HepG2 (cell line): ENCODE data around the gene CACNA1G. TPM values are rescaled to one million over a fixed set of nuclear protein-coding genes. Genes with fewer than 3 reads are reported as not detected.

Source experiments
- ATAC-seq: fragments of 200-7000 bp; cut with Tn5 transposase; 3 replicates; pipeline ENCODE4 v1.9.1; 2020; ENCODE audit warnings: mild to moderate bottlenecking, moderate library complexity
- BruUV-seq: library from RNA; stranded (reverse); fragments of 400-500 nt; replicated peaks from 2 replicates; lab custom pipeline; 2021; lab: Mats Ljungman, UMichigan
- CTCF ChIA-PET: fragments of 300-600 bp; formaldehyde crosslinking; extraction: SDS; loops from one replicate; lab custom pipeline; 2021; ENCODE audit warnings: low total read pairs, inconsistent platforms, low intra/inter-chr PET ratio; lab: Yijun Ruan, JAX
- POLR2A ChIA-PET: fragments of 350-600 bp; sonication (Branson Sonifier 250); formaldehyde crosslinking; loops from one replicate; lab custom pipeline; 2020; ENCODE audit warnings: antibody characterized with exemption, inconsistent platforms; lab: Yijun Ruan, JAX
- DNase-seq: peaks from one replicate; pipeline ENCODE4 v3.0.0-alpha.2; 2015; ENCODE audit warnings: low spot score
- FAIRE-seq: peaks from 3 replicates; lab custom pipeline; 2011; peaks lifted over from hg19 to GRCh38; lab: Jason Lieb, UNC
- H2AFZ ChIP-seq: one replicate; pipeline ENCODE4 v1.6.1; 2011; ENCODE audit warnings: low read length, inconsistent platforms
- H3K27ac ChIP-seq: fragments of 300-600 bp; 3 replicates; pipeline ENCODE4 v1.8.0; 2011; ENCODE audit warnings: mixed run types, mild to moderate bottlenecking, mixed read lengths, low read length, inconsistent platforms; ENCODE audit not compliant: insufficient read depth; ENCODE audit errors: extremely low read length
- H3K27me3 ChIP-seq, 2 experiments: fragments of 200-600 bp in 1 of 2; 2 replicates in 1 of 2; 3 replicates in 1 of 2; pipeline versions ENCODE4 v1.6.0 to v1.8.0; 2011; ENCODE audit warnings: low read length in 2 of 2, mild to moderate bottlenecking in 2 of 2, moderate library complexity in 2 of 2, inconsistent platforms in 1 of 2; ENCODE audit not compliant: insufficient read depth in 2 of 2, control insufficient read depth in 1 of 2
- H3K36me3 ChIP-seq, 2 experiments: fragments of 200-600 bp in 1 of 2; replicated peaks in 1 of 2; 2 replicates in 1 of 2; 3 replicates in 1 of 2; pipeline versions ENCODE4 v1.5.1 to v1.8.0; 2011; ENCODE audit warnings: low read length in 2 of 2, inconsistent platforms in 1 of 2; ENCODE audit not compliant: insufficient read depth in 2 of 2, control insufficient read depth in 1 of 2
- H3K4me1 ChIP-seq: 2 replicates; pipeline ENCODE4 v1.5.1; 2012; ENCODE audit warnings: low read length, inconsistent platforms; ENCODE audit not compliant: insufficient read depth
- H3K4me2 ChIP-seq: 2 replicates; pipeline ENCODE4 v1.6.0; 2011; ENCODE audit warnings: low read depth, low read length, inconsistent platforms
- H3K4me3 ChIP-seq, 3 experiments: fragments of 200-600 bp in 1 of 3; sonication (generic), shearing (Covaris generic) in 1 of 3; replicated peaks in 1 of 3; 2 replicates each; pipeline ENCODE4 v1.5.1; 2011 to 2016; ENCODE audit warnings: low read length in 3 of 3, inconsistent platforms in 2 of 3, low read depth in 2 of 3, mild to moderate bottlenecking in 2 of 3, control low read depth in 1 of 3, mixed read lengths in 1 of 3; ENCODE audit not compliant: insufficient read depth in 1 of 3
- H3K79me2 ChIP-seq: one replicate; pipeline ENCODE4 v1.6.1; 2011; ENCODE audit warnings: low read length, inconsistent platforms; ENCODE audit not compliant: insufficient read depth
- H3K9ac ChIP-seq: 2 replicates; pipeline ENCODE4 v1.6.0; 2011; ENCODE audit warnings: mild to moderate bottlenecking, low read depth, low read length, inconsistent platforms; ENCODE audit not compliant: insufficient read depth
- H3K9me3 ChIP-seq: 2 replicates; pipeline ENCODE4 v1.5.1; 2012; ENCODE audit warnings: mild to moderate bottlenecking, low read length
- H4K20me1 ChIP-seq: 2 replicates; pipeline ENCODE4 v1.6.0; 2011; ENCODE audit warnings: inconsistent platforms, mild to moderate bottlenecking, low read length, moderate library complexity; ENCODE audit not compliant: insufficient read depth
- CBX2 ChIP-seq, 2 experiments: fragments of 200-600 bp in 1 of 2; sonication (generic); formaldehyde crosslinking in 1 of 2; IDR thresholded peaks; 2 replicates each; pipeline versions ENCODE4 v1.7.0 to v1.8.1; 2018 to 2022; ENCODE audit warnings: low read depth in 2 of 2, low read length in 1 of 2, mild to moderate bottlenecking in 1 of 2, missing genetic modification reagents in 1 of 2
- CHD4 ChIP-seq: fragments of 200-600 bp; sonication (generic); IDR thresholded peaks from 2 replicates; pipeline ENCODE4 v1.7.0; 2017; ENCODE audit warnings: mild to moderate bottlenecking, low read length, borderline replicate concordance
- HMG20B ChIP-seq: conservative IDR thresholded peaks from 2 replicates; pipeline ENCODE4 v1.6.1; 2016; ENCODE audit warnings: missing genetic modification reagents, missing compliant biosample characterization
- JUN ChIP-seq: sonication (generic); formaldehyde crosslinking; IDR thresholded peaks from 2 replicates; pipeline ENCODE4 v1.4.0; 2020; ENCODE audit warnings: mild to moderate bottlenecking, missing genetic modification reagents
- KMT2B ChIP-seq: IDR thresholded peaks from 2 replicates; pipeline ENCODE4 v1.6.1; 2016; ENCODE audit warnings: missing genetic modification reagents, missing compliant biosample characterization
- RBAK ChIP-seq: sonication (generic); formaldehyde crosslinking; IDR thresholded peaks from 2 replicates; pipeline ENCODE4 v1.5.1; 2020; ENCODE audit warnings: mild to moderate bottlenecking, missing genetic modification reagents
- SPEN ChIP-seq: sonication (generic); formaldehyde crosslinking; IDR thresholded peaks from 2 replicates; pipeline ENCODE4 v1.5.1; 2020; ENCODE audit warnings: low read depth, mild to moderate bottlenecking, missing genetic modification reagents
- SRF ChIP-seq: IDR thresholded peaks from 2 replicates; pipeline ENCODE4 v1.6.1; 2011; ENCODE audit warnings: mild to moderate bottlenecking, low read depth, low read length, moderate library complexity
- TBX3 ChIP-seq: fragments of 450-650 bp; IDR thresholded peaks from 2 replicates; pipeline ENCODE4 v1.6.1; 2017; ENCODE audit warnings: antibody characterized with exemption, mild to moderate bottlenecking, inconsistent platforms, borderline replicate concordance
- TMF1 ChIP-seq: sonication (generic); formaldehyde crosslinking; IDR thresholded peaks from 2 replicates; pipeline ENCODE4 v1.8.1; 2022; ENCODE audit warnings: low read depth, missing genetic modification reagents
- ZNF558 ChIP-seq: sonication (generic); formaldehyde crosslinking; IDR thresholded peaks from 2 replicates; pipeline ENCODE4 v1.9.0; 2022; ENCODE audit warnings: mild to moderate bottlenecking, missing genetic modification reagents, borderline replicate concordance
- WGBS: methylation state at CpG from one replicate; pipeline ENCODE4 v1.1.6; 2017; ENCODE audit warnings: low lambda C conversion rate; 5-methylcytosine and 5-hydroxymethylcytosine counted together
- in situ Hi-C: cut with HindIII; loops from 2 replicates; pipeline ENCODE4 v1.10.0; 2017; ENCODE audit warnings: low pct_unique_long_range_greater_than_20kb; ENCODE audit not compliant: extremely low pct_ligation_motif_present
- intact Hi-C: fragments of 100-400 bp; cut with micrococcal nuclease; formaldehyde crosslinking; loops from one replicate; pipeline ENCODE4 v1.10.0; 2022; ENCODE audit not compliant: unreplicated experiment
- polyA plus RNA-seq, 8 experiments: library from polyadenylated mRNA; depleted of rRNA in 3 of 8; stranded (reverse) in 7 of 8; unstranded in 1 of 8; fragments of >200 nt; fragmentation: Illumina TruSeq in 4 of 8; extraction: Trizol in 4 of 8; gene quantifications; 2 replicates each; pipeline versions ENCODE4 v1.2.1 to v1.2.3, GENCODE V29; 2011 to 2016; ENCODE audit warnings: low read depth in 4 of 8, missing spikeins in 1 of 8, mixed read lengths in 1 of 8; ENCODE audit not compliant: insufficient read depth in 1 of 8
- total RNA-seq, 5 experiments: library from RNA; depleted of rRNA; stranded (reverse); fragments of >200 nt; fragmentation: Illumina TruSeq; extraction: Trizol; gene quantifications; 2 replicates each; pipeline ENCODE4 v1.2.3, GENCODE V29; 2016; ENCODE audit warnings: low read depth in 1 of 5
- TF ChIP-seq, protein P1 (sequence below): sonication (generic); formaldehyde crosslinking; IDR thresholded peaks from 2 replicates; pipeline ENCODE4 v1.8.1; 2022; ENCODE audit warnings: low read depth, mild to moderate bottlenecking, missing genetic modification reagents
- TF ChIP-seq, protein P2 (sequence below): sonication (generic); formaldehyde crosslinking; conservative IDR thresholded peaks from 2 replicates; pipeline ENCODE4 v1.8.0; 2022; ENCODE audit warnings: mild to moderate bottlenecking, moderate library complexity, missing genetic modification reagents
- TF ChIP-seq, protein P3 (sequence below): IDR thresholded peaks from 2 replicates; pipeline ENCODE4 v1.6.1; 2016
- TF ChIP-seq, protein P4 (sequence below): sonication (generic); formaldehyde crosslinking; IDR thresholded peaks from 2 replicates; pipeline ENCODE4 v1.5.1; 2020; ENCODE audit warnings: mild to moderate bottlenecking, missing genetic modification reagents, moderate library complexity

CACNA1G gene
- total and polyA plus RNA-seq, 2 of the 13 experiments (the other 11 are each of a cell fraction or from before 2014, with no cell fraction given) = 0.02 TPM; not detected in 1

DNA sequence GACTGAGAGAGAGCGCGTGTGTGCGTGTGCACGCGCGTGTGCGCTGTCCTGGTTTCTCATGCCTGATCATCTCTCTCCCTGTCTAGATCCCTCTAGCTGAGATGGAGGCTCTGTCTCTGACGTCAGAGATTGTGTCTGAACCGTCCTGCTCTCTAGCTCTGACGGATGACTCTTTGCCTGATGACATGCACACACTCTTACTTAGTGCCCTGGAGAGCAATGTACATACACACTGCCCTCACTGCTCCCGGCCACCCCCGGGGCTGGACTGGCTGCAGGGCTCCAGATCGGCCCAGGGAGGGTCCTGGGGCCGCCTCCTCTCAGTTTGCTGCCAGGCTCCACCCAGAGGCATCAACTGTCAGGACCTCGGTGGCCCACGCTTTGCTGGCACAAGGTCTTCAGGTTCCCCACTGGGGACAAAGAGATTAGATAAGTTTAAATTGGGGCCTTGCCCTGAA is 61.1 kb downstream of the CACNA1G start:
- Histone ChIP-seq H4K20me1 (no peaks in the 10 kb centered on the region), H3K4me1 (peaks cover 29% of the 10 kb centered on the region), H3K27me3 (peaks cover 21 to 75% of the 10 kb centered on the region in 2 experiments; a peak in 4 of 5 replicates), H3K36me3 (no peaks in the 10 kb centered on the region), H3K4me2 (peak overlapping the region; percentile 59), H3K79me2 (no peaks in the 10 kb centered on the region), H3K9me3 (no peaks in the 10 kb centered on the region), H2AFZ (no peak overlapping the region), H3K27ac (no peak overlapping the region), H3K4me3 (peak overlapping the region in 1 of 3 experiments; percentile 7; a peak in 2 of 6 replicates), H3K9ac (no peak overlapping the region)
- intact Hi-C loops = no loop called here
- ATAC-seq (peak; percentile 6; the same call in 2 of the 3 replicates), DNase-seq (no peak), FAIRE-seq (peak; percentile 42)
- WGBS = 56% methylated on average over 11 of the region's 16 CpGs
- no TSS peak for BruUV-seq
- in situ Hi-C loops = no loop called here
- ChIA-PET POLR2A (interaction anchor here (0.6 to 1.5 kb wide), 2 partner anchors 59 to 1591 kb away, joined by 3 to 4 read pairs; no protein-coding TSS in a partner anchor), CTCF (no interaction called here)
- TF ChIP-seq HMG20B (CRISPR knock-in tag) (no peak), SPEN (no peak), CHD4 (no peak), RBAK (no peak), TMF1 (CRISPR knock-in tag) (no peak), CBX2 (IDR thresholded peaks at IDR 0.05; ENCODE audit: low read depth, low read length) (no peak), CBX2 (CRISPR knock-in tag; IDR thresholded peaks at IDR 0.05; ENCODE audit: low read depth) (no peak), KMT2B (CRISPR knock-in tag) (no peak), ZNF558 (CRISPR knock-in tag) (no peak), JUN (CRISPR knock-in tag) (no peak), TBX3 (no peak), SRF (no peak)
- TF ChIP-seq, protein P1, sequence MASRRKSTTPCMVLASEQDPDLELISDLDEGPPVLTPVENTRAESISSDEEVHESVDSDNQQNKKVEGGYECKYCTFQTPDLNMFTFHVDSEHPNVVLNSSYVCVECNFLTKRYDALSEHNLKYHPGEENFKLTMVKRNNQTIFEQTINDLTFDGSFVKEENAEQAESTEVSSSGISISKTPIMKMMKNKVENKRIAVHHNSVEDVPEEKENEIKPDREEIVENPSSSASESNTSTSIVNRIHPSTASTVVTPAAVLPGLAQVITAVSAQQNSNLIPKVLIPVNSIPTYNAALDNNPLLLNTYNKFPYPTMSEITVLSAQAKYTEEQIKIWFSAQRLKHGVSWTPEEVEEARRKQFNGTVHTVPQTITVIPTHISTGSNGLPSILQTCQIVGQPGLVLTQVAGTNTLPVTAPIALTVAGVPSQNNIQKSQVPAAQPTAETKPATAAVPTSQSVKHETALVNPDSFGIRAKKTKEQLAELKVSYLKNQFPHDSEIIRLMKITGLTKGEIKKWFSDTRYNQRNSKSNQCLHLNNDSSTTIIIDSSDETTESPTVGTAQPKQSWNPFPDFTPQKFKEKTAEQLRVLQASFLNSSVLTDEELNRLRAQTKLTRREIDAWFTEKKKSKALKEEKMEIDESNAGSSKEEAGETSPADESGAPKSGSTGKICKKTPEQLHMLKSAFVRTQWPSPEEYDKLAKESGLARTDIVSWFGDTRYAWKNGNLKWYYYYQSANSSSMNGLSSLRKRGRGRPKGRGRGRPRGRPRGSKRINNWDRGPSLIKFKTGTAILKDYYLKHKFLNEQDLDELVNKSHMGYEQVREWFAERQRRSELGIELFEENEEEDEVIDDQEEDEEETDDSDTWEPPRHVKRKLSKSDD (CRISPR knock-in tag) = no peak
- TF ChIP-seq, protein P2, sequence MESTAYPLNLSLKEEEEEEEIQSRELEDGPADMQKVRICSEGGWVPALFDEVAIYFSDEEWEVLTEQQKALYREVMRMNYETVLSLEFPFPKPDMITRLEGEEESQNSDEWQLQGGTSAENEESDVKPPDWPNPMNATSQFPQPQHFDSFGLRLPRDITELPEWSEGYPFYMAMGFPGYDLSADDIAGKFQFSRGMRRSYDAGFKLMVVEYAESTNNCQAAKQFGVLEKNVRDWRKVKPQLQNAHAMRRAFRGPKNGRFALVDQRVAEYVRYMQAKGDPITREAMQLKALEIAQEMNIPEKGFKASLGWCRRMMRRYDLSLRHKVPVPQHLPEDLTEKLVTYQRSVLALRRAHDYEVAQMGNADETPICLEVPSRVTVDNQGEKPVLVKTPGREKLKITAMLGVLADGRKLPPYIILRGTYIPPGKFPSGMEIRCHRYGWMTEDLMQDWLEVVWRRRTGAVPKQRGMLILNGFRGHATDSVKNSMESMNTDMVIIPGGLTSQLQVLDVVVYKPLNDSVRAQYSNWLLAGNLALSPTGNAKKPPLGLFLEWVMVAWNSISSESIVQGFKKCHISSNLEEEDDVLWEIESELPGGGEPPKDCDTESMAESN (CRISPR knock-in tag) = no peak
- TF ChIP-seq, protein P3, sequence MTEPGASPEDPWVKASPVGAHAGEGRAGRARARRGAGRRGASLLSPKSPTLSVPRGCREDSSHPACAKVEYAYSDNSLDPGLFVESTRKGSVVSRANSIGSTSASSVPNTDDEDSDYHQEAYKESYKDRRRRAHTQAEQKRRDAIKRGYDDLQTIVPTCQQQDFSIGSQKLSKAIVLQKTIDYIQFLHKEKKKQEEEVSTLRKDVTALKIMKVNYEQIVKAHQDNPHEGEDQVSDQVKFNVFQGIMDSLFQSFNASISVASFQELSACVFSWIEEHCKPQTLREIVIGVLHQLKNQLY (CRISPR knock-in tag) = no peak
- TF ChIP-seq, protein P4, sequence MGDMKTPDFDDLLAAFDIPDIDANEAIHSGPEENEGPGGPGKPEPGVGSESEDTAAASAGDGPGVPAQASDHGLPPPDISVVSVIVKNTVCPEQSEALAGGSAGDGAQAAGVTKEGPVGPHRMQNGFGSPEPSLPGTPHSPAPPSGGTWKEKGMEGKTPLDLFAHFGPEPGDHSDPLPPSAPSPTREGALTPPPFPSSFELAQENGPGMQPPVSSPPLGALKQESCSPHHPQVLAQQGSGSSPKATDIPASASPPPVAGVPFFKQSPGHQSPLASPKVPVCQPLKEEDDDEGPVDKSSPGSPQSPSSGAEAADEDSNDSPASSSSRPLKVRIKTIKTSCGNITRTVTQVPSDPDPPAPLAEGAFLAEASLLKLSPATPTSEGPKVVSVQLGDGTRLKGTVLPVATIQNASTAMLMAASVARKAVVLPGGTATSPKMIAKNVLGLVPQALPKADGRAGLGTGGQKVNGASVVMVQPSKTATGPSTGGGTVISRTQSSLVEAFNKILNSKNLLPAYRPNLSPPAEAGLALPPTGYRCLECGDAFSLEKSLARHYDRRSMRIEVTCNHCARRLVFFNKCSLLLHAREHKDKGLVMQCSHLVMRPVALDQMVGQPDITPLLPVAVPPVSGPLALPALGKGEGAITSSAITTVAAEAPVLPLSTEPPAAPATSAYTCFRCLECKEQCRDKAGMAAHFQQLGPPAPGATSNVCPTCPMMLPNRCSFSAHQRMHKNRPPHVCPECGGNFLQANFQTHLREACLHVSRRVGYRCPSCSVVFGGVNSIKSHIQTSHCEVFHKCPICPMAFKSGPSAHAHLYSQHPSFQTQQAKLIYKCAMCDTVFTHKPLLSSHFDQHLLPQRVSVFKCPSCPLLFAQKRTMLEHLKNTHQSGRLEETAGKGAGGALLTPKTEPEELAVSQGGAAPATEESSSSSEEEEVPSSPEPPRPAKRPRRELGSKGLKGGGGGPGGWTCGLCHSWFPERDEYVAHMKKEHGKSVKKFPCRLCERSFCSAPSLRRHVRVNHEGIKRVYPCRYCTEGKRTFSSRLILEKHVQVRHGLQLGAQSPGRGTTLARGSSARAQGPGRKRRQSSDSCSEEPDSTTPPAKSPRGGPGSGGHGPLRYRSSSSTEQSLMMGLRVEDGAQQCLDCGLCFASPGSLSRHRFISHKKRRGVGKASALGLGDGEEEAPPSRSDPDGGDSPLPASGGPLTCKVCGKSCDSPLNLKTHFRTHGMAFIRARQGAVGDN (CRISPR knock-in tag) = no peak
